GM12892 (cell line): Measurements from ENCODE around the gene DPY19L3.

Experiments
- POLR2A ChIP-seq: IDR thresholded peaks from 2 replicates; pipeline ENCODE4 v1.6.1; 2011; ENCODE audit warnings: low read depth, low read length, control low read depth
- POLR2AphosphoS5 ChIP-seq: IDR thresholded peaks from 2 replicates; pipeline ENCODE4 v1.6.1; 2011; ENCODE audit warnings: low read depth, low read length, control low read depth
- TAF1 ChIP-seq: IDR thresholded peaks from 2 replicates; pipeline ENCODE4 v1.6.1; 2011; ENCODE audit warnings: low read depth, mild to moderate bottlenecking, control low read depth, low read length, borderline replicate concordance

GRCh38 chr19:32436692-32437091, 31.1 kb downstream of the DPY19L3 start:
- TF ChIP-seq POLR2A, result no peak
- TF ChIP-seq POLR2AphosphoS5, result no peak
- TF ChIP-seq TAF1, result no peak
